ENCODE data around the gene SHISA4.
"Not testable (repeated sequence)": the region's sequence is repeated elsewhere in the genome, so short reads cannot be mapped to it uniquely, and the experiment has no call there.

SHISA4 gene

GRCh38 chr1:201938440-201939035 is 49.8 kb downstream of the SHISA4 start:
- peak overlapping the region; percentile 95 to 97 for H3K27ac ChIP-seq
- H3K9me3 ChIP-seq: no peaks in the 10 kb centered on the region
- intact Hi-C loops (cut with DNase I; ENCODE audit: low total_unique reads): no loop called here
- peaks cover 31 to 59% (median 38%) of the 10 kb centered on the region in 3 donors for H3K36me3 ChIP-seq
- H3K4me1 ChIP-seq: peaks cover 0 to 80% (median 48%) of the 10 kb centered on the region in 4 donors
- no peaks in the 10 kb centered on the region for H3K27me3 ChIP-seq
- H3K4me3 ChIP-seq: peak overlapping the region; percentile 83 to 92
- no peak for DNase-seq
- TF ChIP-seq CTCF (IDR thresholded peaks at IDR 0.05): no peak

GRCh38 chr1:201939148-201939547 is 50.5 kb downstream of the SHISA4 start:
- peak overlapping the region; percentile 83 to 92 for H3K4me3 ChIP-seq
- H3K36me3 ChIP-seq: peaks cover 37 to 65% (median 44%) of the 10 kb centered on the region in 3 donors
- H3K4me1 ChIP-seq: peaks cover 0 to 74% (median 46%) of the 10 kb centered on the region in 4 donors
- no peak for DNase-seq
- no peaks in the 10 kb centered on the region for H3K9me3 ChIP-seq
- peak overlapping the region; percentile 95 to 97 for H3K27ac ChIP-seq
- intact Hi-C loops (cut with DNase I; ENCODE audit: low total_unique reads): no loop called here
- no peak for TF ChIP-seq CTCF (IDR thresholded peaks at IDR 0.05)
- no peaks in the 10 kb centered on the region for H3K27me3 ChIP-seq

- Histone ChIP-seq H3K27me3 (no peaks in the 10 kb centered on the region), H3K9me3 (no peaks in the 10 kb centered on the region), H3K36me3 (peaks cover 41 to 69% (median 49%) of the 10 kb centered on the region in 3 donors), H3K4me3 (peak overlapping the region; percentile 83 to 92), H3K4me1 (peaks cover 0 to 70% (median 42%) of the 10 kb centered on the region in 4 donors), H3K27ac (peak overlapping the region; percentile 95 to 97)
- DNase-seq: no peak
- no peak for TF ChIP-seq CTCF (IDR thresholded peaks at IDR 0.05)
- intact Hi-C loops (cut with DNase I; ENCODE audit: low total_unique reads): no loop called here
These were observed 50.9 kb downstream of the SHISA4 start for GRCh38 chr1:201939574-201939973.

GRCh38 chr1:201940316-201940715 is 51.6 kb downstream of the SHISA4 start:
- not testable (repeated sequence) for DNase-seq, H3K9me3 ChIP-seq, H3K27me3 ChIP-seq
- peaks cover 46 to 71% (median 50%) of the 10 kb centered on the region in 3 donors for H3K36me3 ChIP-seq
- peak overlapping the region; percentile 95 to 97 for H3K27ac ChIP-seq
- intact Hi-C loops (cut with DNase I; ENCODE audit: low total_unique reads): loop anchor here (5.0 kb wide), 1 partner anchor 43 kb away; no protein-coding TSS in a partner anchor
- H3K4me3 ChIP-seq: peak overlapping the region; percentile 83 to 92
- peaks cover 0 to 63% (median 36%) of the 10 kb centered on the region in 4 donors for H3K4me1 ChIP-seq

- peaks cover 0 to 50% (median 28%) of the 10 kb centered on the region in 4 donors for H3K4me1 ChIP-seq
- DNase-seq: no peak
- intact Hi-C loops (cut with DNase I; ENCODE audit: low total_unique reads): loop anchor here (5.0 kb wide), 1 partner anchor 44 kb away; no protein-coding TSS in a partner anchor
- H3K27ac ChIP-seq: peak overlapping the region; percentile 95 to 97
- peak overlapping the region; percentile 83 to 92 for H3K4me3 ChIP-seq
- H3K9me3 ChIP-seq: no peaks in the 10 kb centered on the region
- TF ChIP-seq CTCF (IDR thresholded peaks at IDR 0.05): no peak
- H3K36me3 ChIP-seq: peaks cover 43 to 62% (median 44%) of the 10 kb centered on the region in 3 donors
- no peaks in the 10 kb centered on the region for H3K27me3 ChIP-seq
These were observed 52.9 kb downstream of the SHISA4 start for GRCh38 chr1:201941420-201942128.

- intact Hi-C loops (cut with DNase I; ENCODE audit: low total_unique reads): loop anchor here (5.0 kb wide), 1 partner anchor 45 kb away; no protein-coding TSS in a partner anchor
- H3K27me3 ChIP-seq: no peaks in the 10 kb centered on the region
- no peaks in the 10 kb centered on the region for H3K9me3 ChIP-seq
- peak overlapping the region; percentile 83 to 92 for H3K4me3 ChIP-seq
- TF ChIP-seq CTCF (IDR thresholded peaks at IDR 0.05): no peak
- DNase-seq: no peak
- H3K27ac ChIP-seq: peak overlapping the region; percentile 95 to 97
- peaks cover 0 to 45% (median 22%) of the 10 kb centered on the region in 4 donors for H3K4me1 ChIP-seq
- H3K36me3 ChIP-seq: peaks cover 37 to 56% (median 38%) of the 10 kb centered on the region in 3 donors
These were observed 53.4 kb downstream of the SHISA4 start for GRCh38 chr1:201942129-201942495.
